ENCODE measurements around the gene ZNRD2. TPM values are rescaled to one million over a fixed set of nuclear protein-coding genes. Genes with fewer than 3 reads are reported as not detected.
A peak's percentile ranks its signal among the peaks of the same experiment; 100 is the strongest.

Gene ZNRD2
- total RNA-seq, 2 experiments from 2014 or later: 38.7 to 39.9 TPM

DNA sequence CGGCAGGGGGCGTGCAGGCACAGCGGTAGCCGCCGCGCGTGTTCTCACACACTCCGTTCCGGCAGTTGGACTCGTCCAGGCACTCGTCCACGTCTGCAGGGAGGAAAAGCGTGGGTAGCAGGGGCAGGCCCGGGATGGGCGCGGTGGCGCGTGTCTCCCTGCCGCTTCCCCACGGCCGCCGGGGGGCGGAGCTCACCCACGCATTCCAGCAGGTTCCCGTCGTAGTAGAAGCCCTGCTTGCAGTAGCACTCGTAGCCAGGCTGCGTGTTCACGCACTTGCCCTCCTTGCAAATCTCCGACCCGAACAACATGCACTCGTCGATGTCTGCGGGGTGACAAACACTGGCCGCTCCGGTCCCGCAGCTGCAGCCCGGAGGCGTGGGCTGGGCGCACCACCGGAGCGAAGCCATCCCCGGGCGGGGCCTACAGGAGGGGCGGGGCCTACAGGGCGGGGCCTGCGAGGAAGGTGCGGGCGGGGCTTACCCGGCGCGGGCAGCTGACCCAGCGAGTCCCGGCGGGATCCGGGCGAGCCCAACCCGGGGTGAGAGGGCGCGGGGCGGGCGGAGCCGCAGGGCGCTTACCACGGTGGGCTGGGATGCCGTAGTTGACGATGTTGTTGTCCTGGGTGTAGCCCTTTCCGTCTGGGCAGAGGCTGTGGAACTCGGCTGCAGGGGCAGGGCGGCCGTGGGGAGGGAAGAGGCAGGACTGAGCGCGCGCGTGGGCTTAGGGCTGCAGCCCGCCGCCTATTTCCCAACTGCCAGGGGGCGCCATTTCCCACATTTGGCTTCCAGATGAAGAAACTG, 29.8 kb upstream of the ZNRD2 start:
- Histone ChIP-seq H3K36me3 (ENCODE audit: insufficient read depth, low read length) (peaks cover 36% of the 10 kb centered on the region), H3K4me1 (ENCODE audit: insufficient read depth, low read length) (peaks cover 23% of the 10 kb centered on the region), H3K27me3 (ENCODE audit: control insufficient read depth in 1 of 2, insufficient read depth in 2 of 2, low read length in 2 of 2) (no peaks in the 10 kb centered on the region), H3K27ac (ENCODE audit: low read depth in 1 of 2, low read length in 2 of 2) (peak overlapping the region; percentile 14 to 64), H3K4me3 (ENCODE audit: low read length) (peak overlapping the region; percentile 80), H3K9me3 (ENCODE audit: control insufficient read depth in 1 of 2, insufficient read depth in 1 of 2, low read length in 2 of 2) (no peaks in the 10 kb centered on the region)
- Mint-ChIP-seq H3K27me3 (no peaks in the 10 kb centered on the region), H3K36me3 (ENCODE audit: low read depth) (peaks cover 49% of the 10 kb centered on the region), H3K27ac (peak overlapping the region; percentile 65), H3K4me3 (peak overlapping the region; percentile 90), H3K9me3 (no peaks in the 10 kb centered on the region), H3K4me1 (ENCODE audit: low read depth) (peaks cover 25% of the 10 kb centered on the region)
- TF ChIP-seq, protein P1, sequence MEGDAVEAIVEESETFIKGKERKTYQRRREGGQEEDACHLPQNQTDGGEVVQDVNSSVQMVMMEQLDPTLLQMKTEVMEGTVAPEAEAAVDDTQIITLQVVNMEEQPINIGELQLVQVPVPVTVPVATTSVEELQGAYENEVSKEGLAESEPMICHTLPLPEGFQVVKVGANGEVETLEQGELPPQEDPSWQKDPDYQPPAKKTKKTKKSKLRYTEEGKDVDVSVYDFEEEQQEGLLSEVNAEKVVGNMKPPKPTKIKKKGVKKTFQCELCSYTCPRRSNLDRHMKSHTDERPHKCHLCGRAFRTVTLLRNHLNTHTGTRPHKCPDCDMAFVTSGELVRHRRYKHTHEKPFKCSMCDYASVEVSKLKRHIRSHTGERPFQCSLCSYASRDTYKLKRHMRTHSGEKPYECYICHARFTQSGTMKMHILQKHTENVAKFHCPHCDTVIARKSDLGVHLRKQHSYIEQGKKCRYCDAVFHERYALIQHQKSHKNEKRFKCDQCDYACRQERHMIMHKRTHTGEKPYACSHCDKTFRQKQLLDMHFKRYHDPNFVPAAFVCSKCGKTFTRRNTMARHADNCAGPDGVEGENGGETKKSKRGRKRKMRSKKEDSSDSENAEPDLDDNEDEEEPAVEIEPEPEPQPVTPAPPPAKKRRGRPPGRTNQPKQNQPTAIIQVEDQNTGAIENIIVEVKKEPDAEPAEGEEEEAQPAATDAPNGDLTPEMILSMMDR (IDR thresholded peaks at IDR 0.05): peak; percentile 79
- intact Hi-C loops (cut with DNase I, micrococcal nuclease): loop anchor here (1.0 to 5.0 kb wide), 7 partner anchors 12 to 112 kb away; partner anchors contain the start of genes FAM89B (in 1 of the 2), SCYL1 (in 1 of the 2) and ZNRD2 (in 1 of the 2)
- POLR2A ChIA-PET: interaction anchor here (0.6 to 4.8 kb wide), 30 partner anchors 11 to 350 kb away, joined by 3 to 41 read pairs (median 4); partner anchors contain the start of genes CCDC85B, EHBP1L1, FAM89B and KCNK7
- DNase-seq: peak; percentile 81 to 94 (median 85)
- peak; percentile 82 for ATAC-seq (ENCODE audit: poor library complexity)
- CTCF ChIA-PET: interaction anchor here (0.6 to 6.5 kb wide), 23 partner anchors 10 to 319 kb away, joined by 3 to 86 read pairs (median 7); partner anchors contain the start of genes EHBP1L1, FAM89B, KCNK7 and LTBP3

DNA sequence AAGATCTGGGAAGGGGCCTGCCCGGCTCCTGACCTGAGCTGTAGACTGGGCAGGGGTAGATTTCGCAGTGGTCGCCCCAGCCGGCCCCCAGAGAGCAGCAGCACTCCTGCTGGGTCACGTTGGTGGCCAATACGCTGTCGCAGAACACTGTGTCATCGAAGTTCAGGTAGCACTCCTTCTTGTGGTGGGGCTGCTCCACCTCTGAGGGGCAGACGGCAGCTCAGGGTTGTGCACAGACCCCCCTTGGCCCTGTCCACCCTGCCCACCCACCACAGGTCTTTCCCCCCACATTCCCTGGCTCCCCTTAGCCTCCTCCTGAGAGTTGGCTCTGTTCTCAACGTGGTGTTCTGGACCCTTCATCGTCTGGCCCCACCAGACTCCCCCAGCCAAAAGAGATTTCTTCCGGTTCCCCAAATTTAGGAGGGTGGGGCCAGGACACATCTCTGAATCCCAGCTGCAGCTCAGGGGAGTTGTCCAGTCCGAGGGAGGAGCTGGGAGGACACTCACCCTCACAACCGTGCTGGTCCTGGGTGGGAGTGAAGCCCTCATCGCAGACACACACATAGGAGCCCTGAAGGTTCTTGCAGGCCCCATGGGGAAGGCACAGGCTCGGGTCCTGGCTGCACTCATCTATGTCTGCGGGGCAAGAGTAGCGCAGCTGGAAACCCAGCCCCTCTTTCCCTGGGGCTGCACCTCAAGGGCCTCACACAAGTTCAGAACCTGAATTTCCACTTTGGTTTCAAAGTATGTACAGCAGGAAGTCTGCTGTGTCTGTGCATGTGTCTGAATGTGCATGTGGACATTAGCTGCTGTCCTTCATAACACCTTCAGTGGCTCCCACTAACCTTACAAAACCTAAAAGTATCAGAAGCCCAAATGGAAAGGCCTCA, 28.9 kb upstream of the ZNRD2 start:
- ChIA-PET CTCF (interaction anchor here (0.6 to 6.5 kb wide), 17 partner anchors 11 to 347 kb away, joined by 3 to 86 read pairs (median 9); partner anchors contain the start of genes EHBP1L1, FAM89B, FIBP and KCNK7), POLR2A (interaction anchor here (0.5 to 4.8 kb wide), 23 partner anchors 11 to 349 kb away, joined by 3 to 41 read pairs (median 9); partner anchors contain the start of genes CCDC85B, EHBP1L1, FAM89B and KCNK7)
- peaks cover 42% of the 10 kb centered on the region for H3K36me3 Mint-ChIP-seq (ENCODE audit: low read depth)
- intact Hi-C loops (cut with DNase I, micrococcal nuclease): loop anchor here (1.0 to 5.0 kb wide), 2 partner anchors 11 to 111 kb away; no protein-coding TSS in a partner anchor
- Histone ChIP-seq H3K36me3 (ENCODE audit: insufficient read depth, low read length) (peaks cover 29% of the 10 kb centered on the region), H3K27me3 (ENCODE audit: control insufficient read depth in 1 of 2, insufficient read depth in 2 of 2, low read length in 2 of 2) (no peaks in the 10 kb centered on the region), H3K4me3 (ENCODE audit: low read length) (peak overlapping the region; percentile 80), H3K4me1 (ENCODE audit: insufficient read depth, low read length) (peaks cover 31% of the 10 kb centered on the region), H3K9me3 (ENCODE audit: control insufficient read depth in 1 of 2, insufficient read depth in 1 of 2, low read length in 2 of 2) (no peaks in the 10 kb centered on the region), H3K27ac (ENCODE audit: low read depth in 1 of 2, low read length in 2 of 2) (peak overlapping the region; percentile 14 to 64)
- DNase-seq (peak in 1 of 14 experiments; percentile 39), ATAC-seq (ENCODE audit: poor library complexity) (no peak)
- H3K27ac Mint-ChIP-seq: peak overlapping the region; percentile 65
- H3K9me3 Mint-ChIP-seq: no peaks in the 10 kb centered on the region
- peak overlapping the region; percentile 90 for H3K4me3 Mint-ChIP-seq
- TF ChIP-seq, protein P1 (IDR thresholded peaks at IDR 0.05): no peak
- peaks cover 33% of the 10 kb centered on the region for H3K4me1 Mint-ChIP-seq (ENCODE audit: low read depth)
- H3K27me3 Mint-ChIP-seq: no peaks in the 10 kb centered on the region

All from CD4-positive, alpha-beta T cell (primary cell).